Activated naive CD8-positive, alpha-beta T cell treated with anti-CD3 and anti-CD28 coated beads, Interleukin-2, amount 50 U/mL, for 16 hours (primary cell): ENCODE measurements around the gene EFCAB8.
"Not testable (repeated sequence)": the region's sequence is repeated elsewhere in the genome, so short reads cannot be mapped to it uniquely, and the experiment has no call there.

ENCODE experiments used
- DNase-seq: peaks from one replicate; pipeline ENCODE4 v3.0.0-alpha.2; 2020; ENCODE audit warnings: low read depth, low spot score

Gene EFCAB8

DNA sequence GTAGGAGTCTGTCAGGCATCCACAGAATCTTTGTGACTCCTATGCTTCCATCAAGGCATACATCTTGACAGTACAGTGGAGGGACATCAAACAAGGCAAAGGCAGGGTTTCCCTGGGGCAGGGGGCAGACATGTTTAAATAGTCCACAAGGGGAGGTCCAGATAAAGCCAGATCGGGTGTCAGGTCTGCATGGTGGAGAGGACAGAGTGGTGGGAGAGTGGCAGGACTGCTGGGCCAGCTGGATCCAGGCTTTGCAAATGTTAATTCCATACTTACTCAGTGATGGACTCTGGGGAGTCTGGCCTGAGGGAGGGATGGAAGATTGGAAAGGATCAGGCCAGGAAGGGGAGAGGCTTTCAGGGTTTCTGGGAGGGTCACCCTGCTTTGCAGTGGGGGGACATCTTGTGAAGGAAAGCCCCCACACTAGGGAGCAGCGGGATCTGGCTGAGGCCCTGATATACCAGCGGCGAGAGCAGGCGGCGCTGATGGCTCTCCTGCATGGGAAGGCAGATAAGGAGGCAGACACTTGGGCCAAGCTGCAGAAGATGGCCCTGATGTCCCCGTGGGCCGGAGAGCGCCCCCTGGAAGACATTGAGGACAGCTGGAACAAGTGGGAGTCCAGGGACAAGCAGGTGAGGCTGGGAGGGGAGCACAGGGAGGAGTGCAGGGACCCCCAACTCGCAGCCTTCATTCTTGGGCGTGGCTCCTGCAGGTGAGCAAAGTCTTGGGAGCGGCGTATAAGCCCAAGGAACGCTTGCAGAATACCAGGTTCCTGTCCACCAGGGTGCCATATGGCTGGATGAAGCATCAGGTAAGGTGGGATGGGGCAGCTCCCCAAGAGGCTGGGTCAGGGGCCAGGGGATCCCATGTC is 100.9 kb downstream of the EFCAB8 start:
- DNase-seq: no peak

DNA sequence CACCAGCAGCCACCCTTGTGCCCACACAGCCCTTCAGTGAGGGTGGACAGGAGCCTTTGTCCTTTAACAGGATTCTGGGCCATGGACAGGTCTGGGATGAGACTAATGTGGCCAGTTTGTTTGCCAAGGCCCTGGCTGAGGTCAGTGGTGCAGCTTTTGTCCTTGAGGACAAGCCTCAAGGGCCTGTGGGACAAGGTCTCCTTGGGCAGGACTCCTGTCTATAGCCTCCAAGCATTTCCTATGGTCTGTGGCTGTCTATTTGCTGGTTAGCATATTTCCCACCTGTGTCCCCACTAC is 101.4 kb downstream of the EFCAB8 start:
- no peak for DNase-seq

DNA sequence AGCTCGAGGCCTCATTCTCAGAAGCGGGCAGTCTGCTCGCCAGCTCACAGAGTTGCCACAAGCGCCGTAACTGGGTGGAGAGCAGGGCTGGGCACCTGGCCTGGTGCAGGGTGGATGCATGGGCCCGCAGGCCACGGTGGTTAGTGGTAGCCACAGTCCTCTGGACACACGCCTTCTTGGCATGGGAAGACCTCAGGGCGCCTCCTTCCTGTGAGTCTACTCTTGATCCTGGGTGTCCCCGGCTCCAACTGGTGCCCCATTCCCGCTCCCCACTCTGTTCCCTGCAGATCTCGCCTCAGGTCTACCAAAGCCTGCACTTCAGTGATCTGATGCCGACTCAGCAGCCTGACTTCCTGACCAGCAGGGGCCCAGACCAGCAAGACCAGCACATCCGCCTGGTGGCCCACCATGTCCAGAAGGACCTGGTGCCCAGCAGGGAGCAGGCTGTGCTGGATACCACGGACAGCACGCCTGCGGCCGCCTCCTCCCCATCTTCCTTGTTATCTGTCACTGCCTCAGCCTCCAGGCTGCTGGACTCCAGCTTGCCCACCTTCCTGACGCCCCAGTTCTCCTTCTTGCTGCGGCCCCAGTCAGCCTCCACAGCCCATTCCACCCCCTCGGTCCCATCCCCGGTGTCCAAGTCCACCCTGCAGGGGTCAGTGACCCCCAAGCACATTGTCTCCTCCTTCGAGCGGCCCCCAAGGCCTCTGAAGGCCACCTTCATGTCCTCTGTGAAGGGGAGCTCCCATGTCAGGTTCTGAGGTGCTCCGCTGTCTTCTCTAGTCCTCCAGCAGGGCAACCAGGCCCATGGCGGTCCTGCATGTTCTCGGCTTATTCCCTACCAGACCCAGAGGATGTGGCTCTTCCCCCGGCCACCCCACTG is 102.4 kb downstream of the EFCAB8 start:
- no peak for DNase-seq

DNA sequence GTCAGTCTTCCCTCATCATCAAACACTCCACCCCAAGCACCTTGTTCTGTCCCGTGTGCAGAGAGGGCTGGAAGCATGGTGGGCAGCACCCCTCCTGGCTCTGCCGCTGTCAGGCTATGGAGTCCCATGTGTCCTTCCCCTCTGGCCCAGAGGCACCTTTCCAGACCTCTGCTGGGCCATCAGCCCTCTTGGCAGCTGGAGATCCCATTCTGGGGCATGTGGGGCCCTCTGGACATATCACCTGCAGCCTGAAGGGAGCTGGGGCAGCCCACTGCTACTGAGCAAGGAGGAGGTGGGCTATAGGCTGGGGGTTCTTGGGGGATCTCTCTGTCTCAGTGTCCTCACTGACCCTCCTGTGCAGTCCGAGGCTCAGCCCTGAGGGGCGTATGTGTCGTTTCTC is 103.3 kb downstream of the EFCAB8 start:
- no peak for DNase-seq

DNA sequence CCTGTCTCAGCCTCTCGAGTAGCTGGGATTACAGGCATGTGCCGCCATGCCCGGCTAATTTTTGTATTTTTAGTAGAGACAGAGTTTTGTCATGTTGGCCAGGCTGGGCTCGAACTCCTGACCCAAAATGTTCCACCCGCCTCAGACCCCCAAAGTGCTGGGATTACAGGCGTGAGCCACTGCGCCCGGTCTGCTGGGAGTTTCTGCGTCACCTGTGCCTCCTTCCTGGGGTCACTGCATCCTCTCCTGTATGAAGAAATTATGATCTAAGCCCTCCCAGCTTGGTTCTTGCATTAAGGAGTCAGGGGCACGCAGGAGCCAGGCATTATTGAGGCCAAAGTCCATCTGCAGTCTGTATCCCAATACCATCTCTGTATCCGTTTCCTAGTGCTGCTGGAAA is 103.9 kb downstream of the EFCAB8 start:
- DNase-seq: not testable (repeated sequence)

DNA sequence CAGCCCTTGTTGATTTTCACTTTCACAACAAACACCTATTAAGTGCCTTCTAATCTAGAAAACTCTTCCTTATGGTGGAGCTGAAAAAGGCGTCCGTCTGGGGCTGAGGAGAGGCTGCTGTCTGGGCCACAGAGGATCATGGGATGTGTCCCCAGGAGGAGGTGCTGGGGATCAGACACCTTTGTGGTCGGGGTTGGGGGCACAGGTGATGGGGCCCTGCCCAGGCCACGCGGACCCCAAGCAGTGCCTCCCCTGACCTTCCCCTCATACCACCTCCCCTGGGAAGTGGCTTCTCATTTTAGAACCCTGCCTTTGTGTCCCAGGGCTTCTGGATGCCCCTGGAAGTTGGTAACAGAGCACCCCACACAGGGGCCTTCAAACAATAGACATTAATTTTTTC is 104.5 kb downstream of the EFCAB8 start:
- DNase-seq: no peak

DNA sequence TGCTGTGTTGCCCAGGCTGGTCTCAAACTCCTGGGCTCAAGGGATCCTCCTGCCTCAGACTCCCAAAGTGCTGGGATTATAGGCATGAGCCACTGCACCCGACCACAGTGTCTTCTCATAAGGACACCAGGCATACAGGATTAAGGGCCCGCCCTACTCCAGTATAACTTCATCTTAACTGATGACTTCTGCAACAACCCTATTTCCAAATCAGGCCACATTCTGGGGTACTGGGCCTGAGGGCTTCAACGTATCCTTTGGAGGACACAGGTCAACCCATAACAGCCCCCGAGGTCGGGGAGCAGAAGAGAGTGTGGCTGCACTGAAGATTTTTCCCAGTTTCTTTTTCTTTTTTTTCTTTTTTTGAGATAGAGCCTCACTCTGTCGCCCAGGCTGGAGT is 105.9 kb downstream of the EFCAB8 start:
- DNase-seq: no peak

DNA sequence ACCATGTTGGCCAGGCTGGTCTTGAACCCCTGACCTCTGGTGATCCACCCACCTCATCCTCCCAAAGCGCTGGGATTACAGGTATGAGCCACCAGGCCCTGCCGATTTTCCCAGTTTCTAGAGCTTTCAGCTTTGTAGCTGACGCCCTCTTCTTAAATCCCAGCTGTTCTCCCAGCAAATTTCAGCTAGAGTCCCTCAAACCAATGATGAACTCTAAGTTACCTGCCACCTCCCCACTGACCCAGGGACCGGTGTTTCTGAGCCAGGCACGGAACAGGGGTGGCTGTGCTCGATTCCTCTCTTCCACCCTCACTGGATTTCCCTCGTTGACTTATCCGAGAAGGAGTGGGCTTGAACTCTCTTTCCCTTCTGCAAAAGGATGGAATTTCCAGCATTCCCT is 106.4 kb downstream of the EFCAB8 start:
- no peak for DNase-seq

DNA sequence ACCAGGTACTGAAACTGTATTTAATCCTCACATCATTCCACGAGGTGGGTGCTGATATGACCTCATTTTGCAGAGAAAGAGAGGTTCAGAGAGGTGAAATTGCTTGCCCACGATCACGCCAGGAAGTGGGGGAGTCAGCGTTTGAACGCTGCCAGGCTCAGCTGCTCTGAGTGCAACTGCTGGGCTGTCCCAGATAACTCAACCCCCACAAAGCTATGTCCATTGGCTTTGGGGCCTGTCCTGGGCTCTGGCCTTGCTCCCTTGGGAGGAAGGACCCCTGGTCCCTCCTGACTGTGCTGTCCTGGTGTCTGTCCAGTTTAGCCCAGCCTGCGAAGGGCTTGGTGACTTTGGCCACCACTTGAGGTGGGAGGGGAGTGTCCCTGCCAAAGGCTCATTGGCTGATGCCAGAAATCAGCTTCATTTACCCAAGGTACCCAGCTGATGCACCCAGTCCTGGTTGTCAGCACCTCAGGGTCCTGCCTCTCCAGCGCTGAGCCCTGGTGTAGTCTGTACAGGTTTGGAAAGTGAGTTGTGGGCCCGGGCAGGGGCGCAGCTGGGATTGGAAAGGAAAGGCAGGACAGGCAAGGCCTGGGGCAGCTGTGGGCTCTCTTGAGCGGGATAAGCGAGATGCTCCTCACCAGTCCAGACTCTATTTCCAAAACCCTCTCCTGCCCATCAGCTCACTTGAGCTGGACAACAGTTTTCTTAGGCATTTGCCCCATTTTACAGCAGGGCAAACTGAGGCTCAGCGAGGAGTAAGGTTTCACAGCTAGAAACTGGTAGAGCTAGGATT is 107.1 kb downstream of the EFCAB8 start:
- DNase-seq: no peak

DNA sequence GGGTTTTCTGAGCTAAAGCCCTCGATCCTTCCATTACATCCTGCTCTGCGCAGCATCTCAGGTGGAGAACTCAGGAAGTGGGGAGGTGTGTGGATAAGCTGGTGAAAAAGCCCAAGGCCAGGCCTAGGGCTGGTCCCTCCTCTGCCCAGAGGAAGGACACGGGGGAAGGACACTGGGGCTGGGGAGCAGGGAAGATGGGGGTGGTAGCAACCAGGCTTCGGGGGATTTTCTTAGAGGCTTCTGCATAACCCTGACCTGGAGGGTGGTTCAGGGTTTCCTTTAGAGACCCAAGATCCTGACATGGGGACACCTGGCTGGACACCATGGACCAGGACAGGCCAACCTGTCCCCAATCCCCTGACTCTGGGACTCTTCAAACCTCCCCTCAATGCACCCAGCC is 107.7 kb downstream of the EFCAB8 start:
- no peak for DNase-seq

DNA sequence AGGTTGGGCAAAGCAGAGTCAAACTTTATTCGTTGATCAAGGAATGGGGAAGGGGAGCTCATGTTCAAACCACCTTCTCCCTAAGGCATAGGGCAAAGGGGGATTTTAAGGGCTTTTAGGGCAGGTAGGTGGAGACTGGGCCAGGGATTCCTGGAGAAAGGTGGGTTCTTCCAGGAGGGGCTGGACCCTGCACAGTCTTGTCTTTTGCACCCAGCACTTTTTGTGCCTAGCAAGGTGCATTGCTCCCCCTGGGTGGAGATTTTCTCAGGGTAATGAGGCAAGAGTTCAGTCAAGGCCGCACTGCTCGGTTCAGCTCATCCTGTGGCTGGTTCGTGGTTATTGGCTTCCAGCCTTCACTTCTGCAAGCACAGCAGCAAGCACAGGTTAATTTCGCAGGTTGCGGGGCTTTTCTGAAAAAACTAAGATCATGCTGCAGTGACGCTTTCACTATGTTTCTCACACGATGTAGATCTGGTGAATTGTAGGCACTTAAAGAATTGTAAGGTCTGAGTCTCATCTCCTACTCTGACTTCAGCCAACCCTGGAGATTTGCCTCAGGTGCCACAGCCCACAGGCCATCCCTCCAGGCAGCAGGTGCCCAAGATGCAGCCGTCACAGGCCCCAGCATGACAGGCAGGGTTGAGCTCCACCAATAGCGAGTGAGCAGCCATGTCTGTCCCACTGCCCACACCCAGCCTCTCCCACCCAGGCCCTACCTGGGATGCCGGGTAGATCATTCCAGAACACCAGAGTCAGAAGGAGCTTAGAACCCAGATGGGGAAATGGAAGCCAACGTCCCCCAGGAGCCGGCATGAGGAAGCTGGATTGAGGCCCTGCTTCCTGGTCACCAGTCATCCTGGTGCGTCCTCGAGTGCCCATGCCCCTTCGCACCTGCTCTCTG is 108.4 kb downstream of the EFCAB8 start:
- DNase-seq: no peak

DNA sequence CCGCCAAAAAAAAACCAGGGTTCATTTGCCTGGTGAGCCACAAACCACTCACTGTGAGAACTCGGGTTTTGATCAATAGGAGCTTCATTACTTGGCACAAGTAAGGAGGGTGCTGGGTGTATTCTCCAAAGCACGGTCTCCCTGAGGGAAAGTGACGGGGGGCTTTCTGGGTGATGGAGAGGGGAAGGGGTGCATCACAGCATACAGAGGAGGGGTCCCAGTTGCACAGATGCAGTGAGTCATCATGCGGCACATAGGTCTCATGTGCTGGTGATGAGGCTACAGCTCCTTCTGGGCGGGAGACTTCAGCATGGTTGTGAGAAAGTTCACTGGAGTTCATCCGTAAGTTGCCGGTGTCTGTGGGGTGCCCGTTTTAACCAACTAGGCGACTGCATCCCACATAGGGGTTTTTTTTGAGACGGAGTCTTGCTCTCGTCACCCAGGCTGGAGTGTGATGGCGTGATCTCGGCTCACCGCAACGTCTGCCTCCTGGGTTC is 109.3 kb downstream of the EFCAB8 start:
- DNase-seq: no peak

DNA sequence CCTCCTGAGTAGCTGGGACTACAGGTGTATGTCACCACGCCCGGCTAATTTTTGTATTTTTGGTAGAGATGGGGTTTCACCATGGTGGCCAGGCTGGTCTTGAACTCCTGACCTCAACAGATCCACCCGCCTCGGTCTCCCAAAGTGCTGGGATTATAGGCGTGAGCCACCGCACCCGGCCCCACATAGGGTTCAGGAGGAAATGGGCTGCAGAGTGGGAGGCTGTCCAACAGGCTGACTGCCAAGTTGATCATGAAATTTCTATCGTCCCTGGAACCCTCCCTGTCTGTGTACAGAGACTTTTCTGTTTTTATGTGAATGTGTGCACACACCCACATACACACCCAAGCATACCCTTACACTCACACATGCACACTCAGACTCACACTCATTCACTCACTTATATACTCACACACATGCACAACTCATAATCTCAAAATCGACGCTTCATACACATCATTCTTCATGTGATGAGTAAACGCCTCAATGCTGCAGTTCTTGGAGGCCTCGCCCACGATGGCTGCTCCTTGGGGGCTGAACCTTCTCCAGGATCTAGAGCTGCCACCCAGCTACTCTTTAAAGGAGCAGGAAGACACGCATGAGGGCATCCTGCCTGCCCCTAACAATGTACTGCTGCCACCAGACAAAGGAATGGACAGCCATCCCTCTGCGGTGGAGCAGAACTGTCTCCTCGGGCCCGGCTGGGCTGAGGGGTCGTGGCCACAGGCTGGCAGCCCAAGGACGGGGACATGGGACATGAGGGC is 109.9 kb downstream of the EFCAB8 start:
- DNase-seq: no peak

DNA sequence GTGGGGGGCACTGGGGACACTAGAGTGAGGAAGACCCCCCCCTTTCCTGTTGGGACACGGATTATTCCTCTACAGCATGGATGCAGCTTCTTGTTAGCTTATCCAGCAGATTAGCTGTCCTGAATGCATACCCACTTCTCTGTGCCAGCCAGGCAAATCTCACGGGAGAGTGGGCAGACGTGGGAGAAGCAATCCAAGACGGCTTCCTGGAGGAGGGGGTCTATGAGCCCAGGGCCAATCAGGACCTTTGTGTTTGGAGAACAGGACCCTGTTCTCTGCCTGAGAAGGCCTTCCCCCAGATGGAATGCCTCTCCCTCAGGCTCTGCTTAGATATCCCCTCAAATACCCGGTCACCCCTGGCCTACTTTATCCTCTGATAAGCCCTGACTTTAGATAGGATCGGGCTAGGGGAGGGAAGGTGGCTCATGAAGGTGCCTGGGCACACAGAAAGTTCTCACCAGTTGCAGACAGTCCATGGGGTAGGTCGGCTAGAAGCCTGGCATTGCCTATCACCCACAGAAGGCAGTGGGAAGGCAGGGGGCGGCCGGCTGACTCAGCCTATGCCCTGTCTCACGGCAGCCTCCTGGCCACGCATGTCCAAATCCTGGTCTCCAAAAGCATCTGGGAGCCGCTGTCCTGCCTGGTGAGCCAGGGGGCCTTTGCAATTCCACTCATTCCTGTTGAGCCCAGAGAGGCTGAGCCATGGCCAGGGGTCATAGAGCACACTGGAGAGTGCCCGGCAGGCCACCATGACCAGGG is 110.8 kb downstream of the EFCAB8 start:
- no peak for DNase-seq

DNA sequence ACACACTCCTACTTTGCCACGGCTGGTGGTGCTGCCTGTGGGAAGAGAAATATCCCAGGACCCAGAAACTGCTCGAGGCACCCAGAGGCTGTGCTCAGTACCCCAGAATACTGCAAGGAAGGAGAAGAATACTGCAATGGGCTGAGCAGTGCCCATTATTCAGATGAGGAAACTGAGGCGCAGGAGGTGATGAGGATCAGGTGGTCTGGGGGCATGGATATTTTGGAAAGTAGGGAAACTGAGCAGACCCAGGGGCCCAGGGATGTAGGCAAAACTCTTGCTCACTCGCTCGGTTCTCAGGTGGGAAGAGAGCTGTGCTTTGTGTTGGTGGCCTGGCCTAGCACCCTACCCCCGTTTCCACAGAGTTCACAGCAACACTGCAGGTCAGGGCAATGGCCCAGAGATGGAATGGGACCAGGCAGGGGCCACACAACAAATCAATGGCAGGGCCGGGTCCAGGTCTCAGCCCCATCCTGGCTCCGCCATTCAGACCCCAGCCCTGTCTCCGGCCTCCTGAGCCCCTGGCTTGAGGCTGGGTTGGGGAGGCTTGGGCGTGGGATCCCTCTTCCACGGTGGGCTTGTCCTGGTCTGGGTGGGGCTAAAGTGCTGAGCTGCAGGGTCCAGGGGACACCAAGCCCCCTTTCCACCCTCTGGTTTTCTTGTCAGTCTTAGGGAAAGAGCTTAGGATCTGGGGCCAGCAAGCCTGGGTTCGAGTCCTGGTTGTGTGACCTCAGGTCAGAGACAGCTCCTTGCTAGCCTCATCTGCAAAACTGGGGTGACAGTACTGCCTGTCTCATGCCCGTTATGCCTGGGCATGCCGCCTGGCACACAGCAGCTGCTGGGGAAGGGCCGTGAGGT is 111.6 kb downstream of the EFCAB8 start:
- no peak for DNase-seq

DNA sequence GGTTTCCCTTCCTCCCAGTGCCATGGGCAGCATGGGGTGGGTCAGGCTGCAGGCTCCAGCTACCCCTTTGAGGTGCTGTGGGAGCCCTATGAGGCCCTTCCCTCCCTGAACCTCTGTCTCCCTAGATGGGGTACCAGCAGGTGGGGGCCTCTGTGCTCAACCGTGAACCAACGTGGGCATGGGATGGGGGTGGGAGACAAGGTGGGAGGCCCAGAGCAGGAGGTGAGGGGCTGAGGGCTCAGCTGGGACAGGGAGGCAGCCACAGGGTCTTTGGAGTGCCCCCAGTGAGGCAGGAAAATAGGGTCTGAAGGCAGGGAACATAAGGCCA is 112.2 kb downstream of the EFCAB8 start:
- no peak for DNase-seq

DNA sequence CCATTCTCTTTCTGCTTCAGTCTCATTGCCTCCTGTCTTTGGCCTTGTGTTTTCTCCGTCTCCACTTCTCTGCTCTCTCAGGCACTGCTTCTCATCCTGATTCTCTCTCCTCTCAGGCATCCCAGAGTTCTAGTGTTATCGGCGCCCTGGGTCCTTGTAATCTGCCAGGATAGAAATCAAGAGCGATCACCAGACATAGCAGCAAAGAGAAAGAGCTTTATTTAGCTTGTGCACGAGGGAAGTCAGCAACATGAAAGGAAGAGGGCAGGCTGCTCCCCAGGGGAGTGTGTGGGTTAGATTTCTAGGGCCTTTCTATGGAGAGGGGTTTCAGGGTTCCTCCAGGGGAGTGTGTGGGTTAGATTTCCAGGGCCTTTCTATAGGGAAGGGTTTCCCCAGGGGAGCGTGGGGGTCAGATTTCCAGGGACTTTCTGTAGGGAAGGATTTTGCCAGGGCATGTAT is 113.0 kb downstream of the EFCAB8 start:
- DNase-seq: no peak
